ENCODE results near the gene PI16.

- TF ChIP-seq GABPA (IDR thresholded peaks at IDR 0.05; ENCODE audit: low read depth) (no peak), CTCF (IDR thresholded peaks at IDR 0.05; ENCODE audit: insufficient read depth, low read length) (no peak), POLR2AphosphoS5 (IDR thresholded peaks at IDR 0.05; ENCODE audit: low read depth) (no peak), SPI1 (IDR thresholded peaks at IDR 0.05; ENCODE audit: borderline replicate concordance, low read depth) (no peak), REST (IDR thresholded peaks at IDR 0.05; ENCODE audit: insufficient replicate concordance, low read depth) (no peak)
Measured at GRCh38 chr6:36980129-36980528, 25.6 kb downstream of the PI16 start.
